DOHH2 (cell line): ENCODE measurements around the gene DZIP1.

Experiments
- H3F3A ChIP-seq: fragments of 200-600 bp; sonication (generic), shearing (Covaris generic); 2 replicates; pipeline ENCODE4 v1.6.0; 2016; ENCODE audit warnings: antibody characterized with exemption, mild to moderate bottlenecking; ENCODE audit not compliant: control insufficient read depth, insufficient read depth
- H3K27ac ChIP-seq: fragments of 200-600 bp; sonication (generic); 2 replicates; pipeline ENCODE4 v1.5.1; 2014; ENCODE audit warnings: low read depth, mild to moderate bottlenecking, low read length, moderate library complexity
- H3K27me3 ChIP-seq: fragments of 200-600 bp; sonication (generic); 2 replicates; pipeline ENCODE4 v1.6.1; 2014; ENCODE audit warnings: mild to moderate bottlenecking, low read length, mixed read lengths; ENCODE audit not compliant: control insufficient read depth
- H3K36me3 ChIP-seq: fragments of 200-600 bp; sonication (generic); 2 replicates; pipeline ENCODE4 v1.6.1; 2014; ENCODE audit warnings: mild to moderate bottlenecking, low read length, moderate library complexity, mixed read lengths; ENCODE audit not compliant: control insufficient read depth
- H3K4me1 ChIP-seq: fragments of 200-600 bp; sonication (generic); 2 replicates; pipeline ENCODE4 v1.6.1; 2014; ENCODE audit warnings: mild to moderate bottlenecking, low read length, mixed read lengths; ENCODE audit not compliant: control insufficient read depth
- H3K4me2 ChIP-seq: fragments of 200-600 bp; sonication (generic); 2 replicates; pipeline ENCODE4 v1.6.0; 2014; ENCODE audit warnings: mild to moderate bottlenecking, low read length, moderate library complexity
- H3K4me3 ChIP-seq: fragments of 200-600 bp; sonication (generic); 2 replicates; pipeline ENCODE4 v1.5.1; 2014; ENCODE audit warnings: mild to moderate bottlenecking, low read length, mixed read lengths
- H3K79me2 ChIP-seq: fragments of 200-600 bp; sonication (generic); 2 replicates; pipeline ENCODE4 v1.6.1; 2014; ENCODE audit warnings: mild to moderate bottlenecking, low read length, mixed read lengths; ENCODE audit not compliant: control insufficient read depth
- H3K9me2 ChIP-seq: fragments of 200-600 bp; sonication (generic); replicated peaks from 2 replicates; pipeline ENCODE4 v1.6.1; 2014; ENCODE audit warnings: mild to moderate bottlenecking, low read length, mixed read lengths; ENCODE audit not compliant: control insufficient read depth
- H3K9me3 ChIP-seq: fragments of 200-600 bp; sonication (generic); 2 replicates; pipeline ENCODE4 v1.6.1; 2014; ENCODE audit warnings: antibody characterized with exemption, low read length, mixed read lengths; ENCODE audit not compliant: control insufficient read depth, insufficient read depth
- H4K20me1 ChIP-seq: fragments of 200-600 bp; sonication (generic); 2 replicates; pipeline ENCODE4 v1.6.0; 2014; ENCODE audit warnings: low read depth, mild to moderate bottlenecking, antibody characterized with exemption, low read length, moderate library complexity; ENCODE audit not compliant: control insufficient read depth, insufficient read depth
- CTCF ChIP-seq: fragments of 200-600 bp; sonication (generic); IDR thresholded peaks from one replicate; pipeline ENCODE4 v1.5.1; 2014; ENCODE audit warnings: antibody characterized with exemption, mild to moderate bottlenecking, low read depth, low read length; ENCODE audit not compliant: poor library complexity, severe bottlenecking
- EZH2phosphoT487 ChIP-seq: fragments of 200-600 bp; sonication (generic); IDR thresholded peaks from 2 replicates; pipeline ENCODE4 v1.6.1; 2017; ENCODE audit warnings: borderline replicate concordance, mild to moderate bottlenecking, antibody characterized with exemption, low read length, moderate library complexity, mixed read lengths

DZIP1 gene

DNA sequence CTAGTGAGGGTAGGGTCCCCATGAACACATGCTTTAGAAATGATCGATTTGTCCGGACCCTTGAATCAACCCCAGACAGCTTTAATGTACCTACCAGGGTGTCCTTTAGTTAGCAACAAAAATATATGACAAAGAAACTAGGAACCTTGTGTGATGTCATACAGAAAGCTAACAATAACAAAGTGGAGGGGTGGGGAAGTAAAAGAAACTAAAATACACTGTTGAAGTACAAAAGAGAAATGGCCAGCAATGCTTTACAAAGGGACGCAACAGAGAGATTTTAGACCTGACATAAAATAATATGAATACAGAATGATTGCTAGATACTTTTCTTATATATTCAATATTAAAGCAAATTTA lies 40.0 kb downstream of the DZIP1 start:
- H3K36me3 ChIP-seq: no peaks in the 10 kb centered on the region
- H3K27me3 ChIP-seq: peaks cover 11% of the 10 kb centered on the region; the same call in 1 of the 2 replicates
- H3K79me2 ChIP-seq: no peaks in the 10 kb centered on the region
- no peaks in the 10 kb centered on the region for H3K9me3 ChIP-seq
- H3F3A ChIP-seq: no peaks in the 10 kb centered on the region
- no peak overlapping the region for H3K4me3 ChIP-seq
- no peak overlapping the region for H3K27ac ChIP-seq
- H3K9me2 ChIP-seq: no peaks in the 10 kb centered on the region
- H3K4me1 ChIP-seq: no peaks in the 10 kb centered on the region
- no peaks in the 10 kb centered on the region for H4K20me1 ChIP-seq
- no peak for TF ChIP-seq CTCF
- TF ChIP-seq EZH2phosphoT487: no peak
- no peak overlapping the region for H3K4me2 ChIP-seq

- TF ChIP-seq CTCF: no peak
- no peak for TF ChIP-seq EZH2phosphoT487
- no peaks in the 10 kb centered on the region for H3F3A ChIP-seq
- no peaks in the 10 kb centered on the region for H3K36me3 ChIP-seq
- no peaks in the 10 kb centered on the region for H3K79me2 ChIP-seq
- no peaks in the 10 kb centered on the region for H3K9me3 ChIP-seq
- no peaks in the 10 kb centered on the region for H4K20me1 ChIP-seq
- H3K27me3 ChIP-seq: peaks cover 11% of the 10 kb centered on the region; the same call in 1 of the 2 replicates
- H3K9me2 ChIP-seq: no peaks in the 10 kb centered on the region
- H3K4me2 ChIP-seq: no peak overlapping the region
- H3K4me1 ChIP-seq: no peaks in the 10 kb centered on the region
- H3K27ac ChIP-seq: no peak overlapping the region
- no peak overlapping the region for H3K4me3 ChIP-seq
Measured at GRCh38 chr13:95603887-95604555, 40.5 kb downstream of the DZIP1 start.

- H4K20me1 ChIP-seq: no peaks in the 10 kb centered on the region
- no peaks in the 10 kb centered on the region for H3K4me1 ChIP-seq
- H3K9me3 ChIP-seq: no peaks in the 10 kb centered on the region
- H3K9me2 ChIP-seq: no peaks in the 10 kb centered on the region
- no peaks in the 10 kb centered on the region for H3F3A ChIP-seq
- H3K27me3 ChIP-seq: 0 out of 2 replicates have a peak, but pooled peaks cover 6% of the 10 kb centered on the region
- H3K4me3 ChIP-seq: no peak overlapping the region
- no peak overlapping the region for H3K27ac ChIP-seq
- H3K79me2 ChIP-seq: no peaks in the 10 kb centered on the region
- TF ChIP-seq EZH2phosphoT487 (no peak), CTCF (no peak)
- no peaks in the 10 kb centered on the region for H3K36me3 ChIP-seq
- no peak overlapping the region for H3K4me2 ChIP-seq
Measured at GRCh38 chr13:95601906-95602305, 42.6 kb downstream of the DZIP1 start.
